Fibroblast of gingiva (primary cell): Measurements from ENCODE around the gene SIVA1.
A peak's percentile ranks its signal among the peaks of the same experiment; 100 is the strongest.

Experiments
- DNase-seq: peaks from one replicate; pipeline ENCODE4 v3.0.0-alpha.2; 2011; ENCODE audit warnings: low read depth

The SIVA1 gene

GRCh38 chr14:104784846-104785707 lies 32.1 kb downstream of the SIVA1 start:
- DNase-seq, result no peak

- no peak for DNase-seq
Observed at GRCh38 chr14:104785708-104786080, 32.7 kb downstream of the SIVA1 start.

GRCh38 chr14:104786091-104786586 lies 33.2 kb downstream of the SIVA1 start:
- no peak for DNase-seq

DNA sequence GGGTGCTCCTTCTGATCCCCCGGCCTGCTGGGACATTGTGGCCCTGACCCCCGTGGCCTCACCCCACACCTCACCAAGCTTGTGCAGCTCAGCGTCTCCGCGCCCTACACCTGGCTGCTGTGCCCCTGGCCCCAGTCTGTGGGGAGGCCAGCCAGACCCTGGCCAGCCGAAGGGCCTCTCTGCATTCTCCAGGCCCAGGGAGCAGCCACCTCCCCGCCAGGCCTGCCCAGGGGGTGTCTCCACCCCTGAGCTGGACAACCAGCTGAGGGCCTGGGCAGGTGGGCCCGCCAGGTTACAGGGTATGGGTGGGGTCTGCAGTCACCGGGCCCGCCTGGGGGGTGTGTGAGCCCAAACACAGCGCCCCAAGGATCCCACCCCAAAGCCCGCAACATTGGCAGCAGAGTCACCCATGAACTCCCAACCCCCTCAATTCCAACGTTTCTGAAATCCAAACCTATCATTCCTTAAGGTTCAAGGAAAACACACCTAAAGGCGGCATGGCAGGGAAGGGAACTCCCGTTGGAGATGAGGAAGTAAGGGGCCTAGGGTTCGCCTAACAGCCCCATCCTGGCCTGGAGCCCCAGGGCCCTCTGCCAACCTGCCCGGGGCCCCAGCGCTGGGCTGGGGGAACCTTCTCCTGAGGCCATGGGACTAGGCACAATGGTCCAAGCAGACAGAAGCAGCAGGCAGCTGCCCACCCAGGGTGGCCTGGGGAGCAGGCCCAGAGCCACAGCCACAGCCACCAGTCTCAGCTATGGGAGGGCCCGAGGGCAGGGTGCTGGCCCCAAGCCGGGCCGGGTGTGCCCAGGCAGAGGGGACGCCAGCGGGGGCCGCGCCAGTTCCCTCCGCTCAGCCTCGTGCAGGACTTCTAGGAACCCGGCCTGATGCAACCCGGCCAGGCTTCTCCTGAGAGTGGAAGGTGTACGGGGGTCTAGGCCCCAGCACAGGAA lies 34.1 kb downstream of the SIVA1 start:
- no peak for DNase-seq

GRCh38 chr14:104787736-104788135 lies 34.8 kb downstream of the SIVA1 start:
- no peak for DNase-seq

DNA sequence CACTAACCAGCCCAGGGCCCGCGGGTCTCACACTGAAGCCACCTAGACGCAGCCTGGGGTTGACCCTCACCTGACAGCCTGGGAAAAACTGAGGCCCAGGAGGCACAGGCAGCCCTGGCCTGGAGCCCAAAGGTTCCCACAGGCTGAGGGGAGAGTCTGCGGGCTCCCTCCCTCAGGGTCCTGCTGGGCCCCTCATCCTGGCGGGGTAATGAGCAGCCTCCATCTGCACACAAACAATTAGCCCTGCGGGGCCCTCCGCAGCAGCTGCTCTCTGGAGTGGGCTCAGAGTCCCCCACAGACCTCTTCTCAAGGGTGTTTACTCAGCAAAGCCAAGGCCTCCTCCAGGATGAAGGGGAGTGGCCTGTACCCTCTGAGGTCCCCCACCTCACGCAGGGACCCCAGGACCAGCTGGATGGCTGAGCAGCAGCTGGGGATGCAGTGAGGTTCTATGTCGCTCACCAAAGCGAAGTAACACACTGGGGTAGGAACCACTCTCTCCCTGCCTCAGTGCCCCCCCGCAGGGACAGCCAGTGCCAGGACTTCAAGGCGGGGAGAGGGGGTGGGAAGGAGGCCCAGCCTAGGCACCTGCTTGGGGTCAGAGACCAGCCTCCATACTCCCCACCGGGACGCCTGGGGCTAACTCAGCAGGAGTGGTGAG lies 35.3 kb downstream of the SIVA1 start:
- no peak for DNase-seq

GRCh38 chr14:104788873-104789663 lies 36.1 kb downstream of the SIVA1 start:
- no peak for DNase-seq

GRCh38 chr14:104789752-104790743 lies 37.1 kb downstream of the SIVA1 start:
- DNase-seq, result no peak

DNA sequence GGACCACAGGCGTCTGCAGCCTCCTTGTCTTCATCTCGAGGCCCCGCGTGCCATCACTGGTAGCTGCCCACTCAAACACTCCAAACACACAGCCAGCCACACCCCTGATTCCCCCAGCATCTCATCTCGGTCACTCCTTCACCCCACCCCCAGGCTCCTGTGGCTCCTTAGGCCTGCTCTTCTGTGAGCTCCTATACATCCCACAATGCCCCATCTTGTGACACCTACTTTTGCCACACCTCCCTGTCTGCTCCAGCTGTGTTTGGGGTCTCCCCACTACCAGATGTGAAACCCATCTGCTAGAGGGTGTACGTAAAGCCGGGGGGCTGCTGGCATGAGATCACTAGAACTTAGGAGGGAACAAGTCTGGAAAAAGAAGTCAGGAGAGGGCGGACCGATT lies 38.5 kb downstream of the SIVA1 start:
- DNase-seq, result no peak

GRCh38 chr14:104792101-104792884 lies 39.3 kb downstream of the SIVA1 start:
- peak; percentile 14 for DNase-seq

DNA sequence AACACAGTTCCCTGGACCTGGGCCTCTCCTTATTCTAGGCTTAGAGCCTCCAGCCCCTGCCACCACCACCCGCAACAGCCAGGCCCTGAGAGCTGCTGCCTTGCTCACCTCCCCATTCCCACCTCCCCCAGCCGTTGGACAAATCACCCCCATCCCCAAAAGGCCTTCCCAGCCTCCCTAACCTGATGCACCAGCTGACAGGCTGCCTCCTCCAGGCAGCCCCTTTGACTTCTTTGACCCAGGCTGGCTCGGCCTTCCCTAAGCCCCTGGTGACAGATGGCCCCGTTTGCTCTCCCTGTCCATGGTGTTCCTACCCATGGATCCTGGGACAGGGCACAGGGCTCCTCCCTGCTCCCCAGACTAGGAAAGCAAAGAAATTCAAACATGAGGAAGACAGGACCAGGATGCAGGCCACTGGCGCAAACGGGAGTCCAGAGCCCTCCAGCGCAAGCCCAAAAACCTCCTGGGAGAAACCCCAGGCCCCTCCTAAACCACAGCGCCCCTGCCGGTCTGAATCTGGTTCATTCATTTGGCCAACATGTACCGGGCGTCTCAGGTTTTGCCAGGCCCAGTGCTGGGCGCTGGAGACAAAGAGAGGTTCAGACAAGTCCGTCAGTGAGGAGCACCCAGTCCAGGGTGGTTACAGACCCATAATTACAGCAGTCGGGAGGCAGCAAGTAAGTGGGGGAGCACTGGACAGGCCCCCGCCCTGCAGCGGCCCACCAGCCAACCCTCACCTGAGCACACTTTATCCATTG lies 40.2 kb downstream of the SIVA1 start:
- DNase-seq, result no peak

DNA sequence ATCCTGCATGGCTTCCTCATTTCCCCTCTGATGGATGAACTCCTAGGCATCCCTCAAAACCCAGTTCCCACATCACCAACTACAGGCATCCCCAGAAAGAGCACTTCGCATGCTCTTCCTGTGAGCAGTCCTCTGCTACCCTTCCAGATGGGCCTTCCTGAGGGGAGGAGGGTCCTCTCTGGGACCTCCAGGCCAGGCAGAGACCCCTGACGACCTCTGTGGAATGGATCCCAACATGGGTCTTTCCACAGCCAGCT lies 40.7 kb downstream of the SIVA1 start:
- no peak for DNase-seq

DNA sequence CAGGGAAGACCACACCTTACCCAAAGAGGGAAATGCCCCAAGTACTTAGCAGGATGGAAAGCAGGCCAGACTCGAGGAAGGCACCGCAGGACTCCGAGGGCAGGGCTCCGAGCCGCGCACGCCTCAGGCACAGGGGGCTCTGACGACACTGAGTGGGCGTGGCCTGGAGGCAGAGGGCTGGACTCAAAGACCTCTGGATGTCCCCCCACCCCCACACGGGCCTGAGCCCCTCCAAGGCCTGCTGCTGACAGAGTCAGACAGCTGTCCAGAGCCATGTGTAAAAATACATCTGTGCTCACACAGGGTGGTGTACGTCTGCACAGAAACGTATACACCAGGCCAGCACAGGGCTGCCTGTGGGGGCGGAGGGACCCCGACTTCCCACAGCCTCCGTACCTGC lies 41.2 kb downstream of the SIVA1 start:
- DNase-seq, result peak; percentile 62

DNA sequence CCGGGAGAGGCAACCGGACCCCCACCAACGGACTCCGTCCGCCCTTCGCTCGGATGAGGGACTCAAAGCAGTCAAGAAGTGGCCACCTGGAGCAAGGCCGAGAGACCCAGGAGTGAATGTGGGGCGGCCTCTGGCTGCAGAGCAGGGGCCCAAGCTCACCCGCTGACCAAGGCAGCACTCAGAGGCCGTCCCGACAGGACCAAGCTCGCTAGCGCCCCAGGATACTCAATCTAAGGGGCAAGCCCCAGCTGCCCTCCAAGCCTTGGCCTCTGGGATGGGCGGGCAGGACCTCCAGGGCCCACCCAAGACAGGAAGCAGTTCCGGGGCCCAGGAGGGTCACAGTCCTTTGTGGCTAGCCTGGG lies 41.7 kb downstream of the SIVA1 start:
- peak; percentile 17 for DNase-seq

- no peak for DNase-seq
Observed at GRCh38 chr14:104794993-104795780, 42.2 kb downstream of the SIVA1 start, which contains the start of gene AKT1. TSS of gene AKT1 (minus strand) at chr14:104795748. CDS start at chr14:104792643, 3,105 bp downstream.

DNA sequence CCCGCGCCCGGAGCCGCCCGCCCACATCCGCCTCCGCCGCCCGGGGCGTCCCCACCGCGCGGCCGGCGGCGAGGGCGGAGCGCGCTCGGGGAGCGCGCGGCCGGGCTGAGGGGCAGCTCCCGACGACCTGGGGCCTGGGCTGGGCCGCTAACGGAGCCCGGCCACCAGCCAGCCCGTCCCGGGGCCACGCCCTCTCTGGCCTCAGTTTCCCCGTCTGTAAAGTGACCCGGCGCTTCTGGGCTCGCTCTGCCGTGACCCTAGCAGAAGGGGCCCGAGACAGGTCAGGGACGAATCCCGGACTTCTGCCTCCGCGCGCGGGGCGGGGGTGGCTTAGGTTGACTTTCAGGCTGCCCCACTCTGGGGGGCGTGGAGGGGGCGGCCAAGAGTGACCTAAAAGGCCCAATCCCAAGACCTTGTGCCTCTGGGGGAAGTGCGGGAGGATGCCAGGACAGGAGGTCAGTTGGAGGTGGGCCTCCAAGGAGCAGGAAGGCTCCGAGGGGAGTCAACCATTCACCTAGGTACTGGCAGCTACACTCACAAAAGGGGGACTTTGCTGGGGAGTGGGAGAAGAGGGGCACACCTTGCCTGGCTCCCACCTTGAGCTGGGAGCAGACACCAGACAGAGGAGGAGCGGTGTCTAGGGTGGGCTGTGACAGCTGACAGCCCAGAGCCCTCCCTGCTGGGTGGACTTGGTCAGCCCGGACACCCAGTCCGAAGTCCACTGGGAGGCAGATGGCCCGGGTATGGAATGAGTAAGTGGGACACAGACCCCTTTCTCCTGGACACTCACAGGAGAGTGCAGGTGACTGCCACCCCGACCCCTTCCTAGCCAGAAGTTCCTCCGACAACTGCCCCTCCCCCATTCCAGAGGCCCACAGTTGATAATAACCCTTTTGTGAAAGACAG lies 43.1 kb downstream of the SIVA1 start:
- peak; percentile 50 for DNase-seq

GRCh38 chr14:104796687-104797081 lies 43.7 kb downstream of the SIVA1 start:
- no peak for DNase-seq
